HG03558 (cell line): ENCODE data around the gene ETFBKMT.
"Not testable (repeated sequence)": the region's sequence is repeated elsewhere in the genome, so short reads cannot be mapped to it uniquely, and the experiment has no call there.

Experiments used
- ATAC-seq: cut with Tn5 transposase; IDR thresholded peaks from one replicate; pipeline ENCODE4 v1.9.1; 2021; ENCODE audit warnings: moderate number of reproducible peaks; ENCODE audit not compliant: unreplicated experiment; ENCODE audit errors: extremely low read depth

The ETFBKMT gene

GRCh38 chr12:31655208-31655607 is 4.3 kb upstream of the ETFBKMT start:
- ATAC-seq: no peak

GRCh38 chr12:31655792-31656191 is 3.7 kb upstream of the ETFBKMT start:
- no peak for ATAC-seq

- ATAC-seq: no peak
Observed at GRCh38 chr12:31658471-31659086, 909 bp upstream of the ETFBKMT start.

- ATAC-seq: no peak
Observed at GRCh38 chr12:31662176-31662849, 2.8 kb downstream of the ETFBKMT start.

- ATAC-seq: no peak
Observed at GRCh38 chr12:31663576-31663975, 4.1 kb downstream of the ETFBKMT start.

- no peak for ATAC-seq
Observed at GRCh38 chr12:31664038-31664437, 4.5 kb downstream of the ETFBKMT start.

- ATAC-seq: no peak
Observed at GRCh38 chr12:31669020-31669419, 9.5 kb downstream of the ETFBKMT start.

GRCh38 chr12:31669582-31669981 is 10.1 kb downstream of the ETFBKMT start:
- not testable (repeated sequence) for ATAC-seq

- ATAC-seq: no peak
Observed at GRCh38 chr12:31672521-31672920, 13.0 kb downstream of the ETFBKMT start.

- ATAC-seq: peak; percentile 64
Observed at GRCh38 chr12:31682136-31682962, 22.9 kb downstream of the ETFBKMT start.

- no peak for ATAC-seq
Observed at GRCh38 chr12:31685801-31686200, 26.3 kb downstream of the ETFBKMT start.

- ATAC-seq: no peak
Observed at GRCh38 chr12:31687101-31687527, 27.6 kb downstream of the ETFBKMT start.

GRCh38 chr12:31689921-31690320 is 30.4 kb downstream of the ETFBKMT start:
- not testable (repeated sequence) for ATAC-seq

GRCh38 chr12:31702047-31702446 is 42.6 kb downstream of the ETFBKMT start:
- ATAC-seq: no peak

- ATAC-seq: no peak
Observed at GRCh38 chr12:31705621-31706020, 46.1 kb downstream of the ETFBKMT start.

- not testable (repeated sequence) for ATAC-seq
Observed at GRCh38 chr12:31708118-31708517, 48.6 kb downstream of the ETFBKMT start.

GRCh38 chr12:31710021-31710818 is 50.7 kb downstream of the ETFBKMT start:
- no peak for ATAC-seq

- no peak for ATAC-seq
Observed at GRCh38 chr12:31712877-31713276, 53.4 kb downstream of the ETFBKMT start.

GRCh38 chr12:31714406-31715271 is 55.2 kb downstream of the ETFBKMT start:
- no peak for ATAC-seq
